ENCODE data around the gene RAD51B.

DNA sequence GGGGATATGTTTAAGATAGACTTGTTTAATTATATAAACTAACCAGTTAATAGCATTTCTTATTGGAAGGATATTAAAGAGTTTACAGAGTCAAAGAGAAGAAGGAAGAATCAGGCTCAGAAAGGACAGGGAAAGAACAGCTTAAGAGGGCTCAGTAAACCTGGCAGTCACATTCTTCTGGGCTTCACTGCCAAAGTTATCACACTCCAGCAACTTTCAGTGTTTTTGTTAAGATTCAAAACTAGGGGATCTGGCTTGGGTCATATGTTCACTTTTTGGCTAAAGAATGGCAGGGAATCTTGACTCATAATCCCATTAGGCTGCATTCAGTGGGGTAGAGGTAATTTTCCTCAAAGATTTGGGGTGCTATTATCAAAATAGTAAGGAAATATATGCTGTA lies 312.3 kb downstream of the RAD51B start:
- TF ChIP-seq POLR2AphosphoS5 (IDR thresholded peaks at IDR 0.05; ENCODE audit: low read depth, low read length) (no peak), POU2F2 (IDR thresholded peaks at IDR 0.05; ENCODE audit: low read depth, low read length) (no peak), SPI1 (IDR thresholded peaks at IDR 0.05; ENCODE audit: low read depth, low read length) (no peak), TAF1 (IDR thresholded peaks at IDR 0.05; ENCODE audit: low read depth, low read length) (no peak), POLR2A (IDR thresholded peaks at IDR 0.05; ENCODE audit: low read depth, low read length) (no peak)

Measured in GM12891 (cell line).